ENCODE measurements around the gene HMBS. TPM values are rescaled to one million over a fixed set of nuclear protein-coding genes. Genes with fewer than 3 reads are reported as not detected.
A peak's percentile ranks its signal among the peaks of the same experiment; 100 is the strongest.
"Not testable (repeated sequence)": the region's sequence is repeated elsewhere in the genome, so short reads cannot be mapped to it uniquely, and the experiment has no call there.

Gene HMBS
- total RNA-seq, 1 experiment from 2014 or later, result 14.3 TPM

GRCh38 chr11:119100994-119101758 is 16.5 kb downstream of the HMBS start:
- DNase-seq (ENCODE audit: low read depth), result peak; percentile 44

- peak; percentile 97 for DNase-seq (ENCODE audit: low read depth)
Observed at GRCh38 chr11:119101759-119102423, 17.2 kb downstream of the HMBS start, which contains the start of gene DPAGT1. Gene DPAGT1 (minus strand): TSS chr11:119101853. CDS start chr11:119101655, 198 bp downstream.

GRCh38 chr11:119103161-119103664 is 18.5 kb downstream of the HMBS start:
- not testable (repeated sequence) for DNase-seq (ENCODE audit: low read depth)

- no peak for DNase-seq (ENCODE audit: low read depth)
Observed at GRCh38 chr11:119103793-119104192, 19.1 kb downstream of the HMBS start.

- peak; percentile 93 for DNase-seq (ENCODE audit: low read depth)
Observed at GRCh38 chr11:119106564-119107537, 22.2 kb downstream of the HMBS start, which contains the start of gene C2CD2L. Gene C2CD2L (plus strand): TSS chr11:119107344. CDS start chr11:119107742, 398 bp downstream.

- DNase-seq (ENCODE audit: low read depth), result no peak
Observed at GRCh38 chr11:119107538-119108145, 23.0 kb downstream of the HMBS start.

- peak; percentile 48 for DNase-seq (ENCODE audit: low read depth)
Observed at GRCh38 chr11:119108146-119108856, 23.6 kb downstream of the HMBS start.

- DNase-seq (ENCODE audit: low read depth), result no peak
Observed at GRCh38 chr11:119108857-119109221, 24.2 kb downstream of the HMBS start.

GRCh38 chr11:119109843-119110242 is 25.2 kb downstream of the HMBS start:
- DNase-seq (ENCODE audit: low read depth), result no peak

GRCh38 chr11:119110439-119110838 is 25.8 kb downstream of the HMBS start:
- DNase-seq (ENCODE audit: low read depth), result no peak

GRCh38 chr11:119111361-119111925 is 26.8 kb downstream of the HMBS start:
- no peak for DNase-seq (ENCODE audit: low read depth)

GRCh38 chr11:119112314-119113020 is 27.8 kb downstream of the HMBS start:
- no peak for DNase-seq (ENCODE audit: low read depth)

- DNase-seq (ENCODE audit: low read depth), result no peak
Observed at GRCh38 chr11:119113716-119114115, 29.0 kb downstream of the HMBS start.

GRCh38 chr11:119114351-119114750 is 29.7 kb downstream of the HMBS start:
- no peak for DNase-seq (ENCODE audit: low read depth)

GRCh38 chr11:119115484-119116234 is 31.0 kb downstream of the HMBS start:
- DNase-seq (ENCODE audit: low read depth), result no peak

GRCh38 chr11:119116235-119116594 is 31.5 kb downstream of the HMBS start:
- no peak for DNase-seq (ENCODE audit: low read depth)

GRCh38 chr11:119116601-119117000 is 31.9 kb downstream of the HMBS start:
- DNase-seq (ENCODE audit: low read depth), result no peak

GRCh38 chr11:119117004-119117706 is 32.5 kb downstream of the HMBS start:
- DNase-seq (ENCODE audit: low read depth), result no peak

Measured in RPMI7951 (cell line).